ENCODE measurements around the gene SYNGR3. TPM values are rescaled to one million over a fixed set of nuclear protein-coding genes. Genes with fewer than 3 reads are reported as not detected.

SYNGR3 gene
- total and polyA plus RNA-seq, 2 of the 13 experiments (the other 11 are each of a cell fraction or from before 2014, with no cell fraction given) = 0.97 to 5.7 TPM

GRCh38 chr16:2009791-2010510 is 20.2 kb downstream of the SYNGR3 start, which contains the start of gene ZNF598 (continued):
- no peak for TF ChIP-seq DMTF1 (CRISPR knock-in tag; IDR thresholded peaks at IDR 0.05)
- peak; percentile 44; the same call in 1 of the 2 replicates for TF ChIP-seq KDM5A (IDR thresholded peaks at IDR 0.05; ENCODE audit: borderline replicate concordance, low read length)
- no peak for TF ChIP-seq ZNF720 (CRISPR knock-in tag; IDR thresholded peaks at IDR 0.05)
- TF ChIP-seq GPN1 (CRISPR knock-in tag; IDR thresholded peaks at IDR 0.05; ENCODE audit: borderline replicate concordance) = no peak
- TF ChIP-seq ZNF446 (CRISPR knock-in tag; IDR thresholded peaks at IDR 0.05) = peak; percentile 59
- no peak for TF ChIP-seq BRCA1 (CRISPR knock-in tag; IDR thresholded peaks at IDR 0.05)
- TF ChIP-seq, protein P1, sequence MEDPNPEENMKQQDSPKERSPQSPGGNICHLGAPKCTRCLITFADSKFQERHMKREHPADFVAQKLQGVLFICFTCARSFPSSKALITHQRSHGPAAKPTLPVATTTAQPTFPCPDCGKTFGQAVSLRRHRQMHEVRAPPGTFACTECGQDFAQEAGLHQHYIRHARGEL (CRISPR knock-in tag; IDR thresholded peaks at IDR 0.05) = no peak
- TF ChIP-seq ZNF816 (CRISPR knock-in tag; IDR thresholded peaks at IDR 0.05; ENCODE audit: borderline replicate concordance) = no peak
- TF ChIP-seq CSRNP1 (CRISPR knock-in tag; IDR thresholded peaks at IDR 0.05) = no peak
- no peak for TF ChIP-seq FOXM1 (CRISPR knock-in tag; IDR thresholded peaks at IDR 0.05)
- TF ChIP-seq ZBED4 (CRISPR knock-in tag; IDR thresholded peaks at IDR 0.05; ENCODE audit: borderline replicate concordance) = no peak
- TF ChIP-seq ZFP41 (CRISPR knock-in tag; IDR thresholded peaks at IDR 0.05; ENCODE audit: borderline replicate concordance) = no peak
- TF ChIP-seq, protein P2, sequence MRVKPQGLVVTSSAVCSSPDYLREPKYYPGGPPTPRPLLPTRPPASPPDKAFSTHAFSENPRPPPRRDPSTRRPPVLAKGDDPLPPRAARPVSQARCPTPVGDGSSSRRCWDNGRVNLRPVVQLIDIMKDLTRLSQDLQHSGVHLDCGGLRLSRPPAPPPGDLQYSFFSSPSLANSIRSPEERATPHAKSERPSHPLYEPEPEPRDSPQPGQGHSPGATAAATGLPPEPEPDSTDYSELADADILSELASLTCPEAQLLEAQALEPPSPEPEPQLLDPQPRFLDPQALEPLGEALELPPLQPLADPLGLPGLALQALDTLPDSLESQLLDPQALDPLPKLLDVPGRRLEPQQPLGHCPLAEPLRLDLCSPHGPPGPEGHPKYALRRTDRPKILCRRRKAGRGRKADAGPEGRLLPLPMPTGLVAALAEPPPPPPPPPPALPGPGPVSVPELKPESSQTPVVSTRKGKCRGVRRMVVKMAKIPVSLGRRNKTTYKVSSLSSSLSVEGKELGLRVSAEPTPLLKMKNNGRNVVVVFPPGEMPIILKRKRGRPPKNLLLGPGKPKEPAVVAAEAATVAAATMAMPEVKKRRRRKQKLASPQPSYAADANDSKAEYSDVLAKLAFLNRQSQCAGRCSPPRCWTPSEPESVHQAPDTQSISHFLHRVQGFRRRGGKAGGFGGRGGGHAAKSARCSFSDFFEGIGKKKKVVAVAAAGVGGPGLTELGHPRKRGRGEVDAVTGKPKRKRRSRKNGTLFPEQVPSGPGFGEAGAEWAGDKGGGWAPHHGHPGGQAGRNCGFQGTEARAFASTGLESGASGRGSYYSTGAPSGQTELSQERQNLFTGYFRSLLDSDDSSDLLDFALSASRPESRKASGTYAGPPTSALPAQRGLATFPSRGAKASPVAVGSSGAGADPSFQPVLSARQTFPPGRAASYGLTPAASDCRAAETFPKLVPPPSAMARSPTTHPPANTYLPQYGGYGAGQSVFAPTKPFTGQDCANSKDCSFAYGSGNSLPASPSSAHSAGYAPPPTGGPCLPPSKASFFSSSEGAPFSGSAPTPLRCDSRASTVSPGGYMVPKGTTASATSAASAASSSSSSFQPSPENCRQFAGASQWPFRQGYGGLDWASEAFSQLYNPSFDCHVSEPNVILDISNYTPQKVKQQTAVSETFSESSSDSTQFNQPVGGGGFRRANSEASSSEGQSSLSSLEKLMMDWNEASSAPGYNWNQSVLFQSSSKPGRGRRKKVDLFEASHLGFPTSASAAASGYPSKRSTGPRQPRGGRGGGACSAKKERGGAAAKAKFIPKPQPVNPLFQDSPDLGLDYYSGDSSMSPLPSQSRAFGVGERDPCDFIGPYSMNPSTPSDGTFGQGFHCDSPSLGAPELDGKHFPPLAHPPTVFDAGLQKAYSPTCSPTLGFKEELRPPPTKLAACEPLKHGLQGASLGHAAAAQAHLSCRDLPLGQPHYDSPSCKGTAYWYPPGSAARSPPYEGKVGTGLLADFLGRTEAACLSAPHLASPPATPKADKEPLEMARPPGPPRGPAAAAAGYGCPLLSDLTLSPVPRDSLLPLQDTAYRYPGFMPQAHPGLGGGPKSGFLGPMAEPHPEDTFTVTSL (CRISPR knock-in tag; IDR thresholded peaks at IDR 0.05; ENCODE audit: borderline replicate concordance) = peak; percentile 44
- TF ChIP-seq ONECUT2 (CRISPR knock-in tag; IDR thresholded peaks at IDR 0.05) = no peak
- TF ChIP-seq BRD4 (CRISPR knock-in tag; IDR thresholded peaks at IDR 0.05) = peak; percentile 53; the same call in 1 of the 2 replicates

Data from HepG2 (cell line).